Lung (tissue), 12 donors: ENCODE data around the gene MYNN. TPM values are rescaled to one million over a fixed set of nuclear protein-coding genes. Genes with fewer than 3 reads are reported as not detected.

ENCODE experiments used
- ATAC-seq: fragments of 200-7000 bp; cut with Tn5 transposase; one replicate; pipeline ENCODE4 v1.9.1; 2020; ENCODE audit warnings: moderate number of reproducible peaks; ENCODE audit not compliant: insufficient read depth, low FRiP score
- DNase-seq, 3 donors: peaks; one replicate each; pipeline ENCODE4 v3.0.0-alpha.2; 2013 to 2017
- H3K27ac ChIP-seq, 2 donors: one replicate each; pipeline ENCODE4 v1.5.1; 2013; ENCODE audit warnings: mild to moderate bottlenecking in 2 of 2, moderate library complexity in 2 of 2, control low read depth in 1 of 2, inconsistent platforms in 1 of 2, low read depth in 1 of 2, low read length in 1 of 2
- H3K27me3 ChIP-seq, 3 donors: one replicate each; pipeline ENCODE4 v1.5.1; 2013; ENCODE audit warnings: low read length in 2 of 3; ENCODE audit not compliant: control insufficient read depth in 3 of 3, insufficient read depth in 3 of 3
- H3K36me3 ChIP-seq, 4 donors: one replicate each; pipeline ENCODE4 v1.5.1; 2013; ENCODE audit warnings: low read length in 4 of 4, mild to moderate bottlenecking in 1 of 4, moderate library complexity in 1 of 4; ENCODE audit not compliant: control insufficient read depth in 4 of 4, insufficient read depth in 4 of 4
- H3K4me1 ChIP-seq, 5 donors: one replicate each; pipeline ENCODE4 v1.5.1; 2013; ENCODE audit warnings: low read length in 5 of 5, mild to moderate bottlenecking in 2 of 5, moderate library complexity in 1 of 5; ENCODE audit not compliant: control insufficient read depth in 5 of 5, insufficient read depth in 5 of 5
- H3K4me3 ChIP-seq: one replicate; pipeline ENCODE4 v1.5.1; 2013; ENCODE audit warnings: mild to moderate bottlenecking, control low read depth, moderate library complexity
- H3K9ac ChIP-seq, 2 donors: one replicate each; pipeline ENCODE4 v1.5.1; 2013; ENCODE audit warnings: low read length in 2 of 2, control low read depth in 1 of 2; ENCODE audit not compliant: insufficient read depth in 1 of 2
- H3K9me3 ChIP-seq, 4 donors: one replicate each; pipeline ENCODE4 v1.5.1; 2013; ENCODE audit warnings: low read length in 3 of 4, mild to moderate bottlenecking in 1 of 4, moderate library complexity in 1 of 4; ENCODE audit not compliant: control insufficient read depth in 4 of 4, insufficient read depth in 3 of 4
- WGBS, 2 donors: extraction: QIAGEN DNeasy Blood & Tissue Kit; methylation state at CpG; one replicate each; pipeline ENCODE4 v1.1.7; 2013; 5-methylcytosine and 5-hydroxymethylcytosine counted together
- polyA plus RNA-seq, 2 donors: library from polyadenylated mRNA; stranded (reverse); fragments of 200-250 nt; gene quantifications; one replicate each; pipeline ENCODE4 v1.2.1, GENCODE V29; 2013
- total RNA-seq, 2 donors: library from RNA; depleted of rRNA in 1 of 2; stranded (reverse); fragments of >200 nt in 1 of 2; gene quantifications; one replicate each; pipeline ENCODE4 v1.2.1, GENCODE V29; 2014 to 2021
- TF ChIP-seq, protein P1 (sequence below): IDR thresholded peaks from 2 replicates; pipeline ENCODE4 v1.5.1; 2012; ENCODE audit warnings: mild to moderate bottlenecking; ENCODE audit errors: control extremely low read depth, extremely low read depth
- donor health status: control.
- donor health status: control.
- donor health status: Bipolar disorder and iron deficiency.
- donor health status: healthy.
- donor health status: DM: yes; HTN: yes; CAD: no.

The MYNN gene
- total and polyA plus RNA-seq, 4 donors = 8.1 to 32.1 (median 10.0) TPM

DNA sequence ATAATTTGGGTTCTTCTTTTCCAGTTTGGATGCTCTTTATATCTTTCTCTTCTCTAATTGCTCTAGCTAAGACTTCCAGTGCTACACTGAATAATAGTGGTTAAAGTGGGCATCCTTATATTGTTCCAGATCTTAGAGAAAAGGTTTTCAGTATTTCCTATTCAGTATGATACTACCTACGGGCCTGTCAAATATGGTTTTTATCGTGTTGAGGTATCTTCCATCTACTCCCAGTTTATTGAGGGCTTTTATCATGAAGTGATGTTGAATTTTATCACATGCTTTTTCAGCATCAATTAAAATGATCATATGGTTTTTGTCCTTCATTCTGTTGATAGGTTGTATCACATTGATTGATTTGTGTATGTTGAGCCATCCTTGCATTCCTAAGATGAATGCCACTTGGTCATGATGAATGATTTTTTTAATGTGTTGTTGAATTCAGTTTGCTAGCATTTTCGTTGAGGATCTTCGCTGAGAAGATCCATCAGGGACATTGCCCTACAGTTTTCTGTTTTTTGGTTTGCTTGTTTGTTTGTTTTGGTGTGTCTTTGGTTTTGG is 42.5 kb downstream of the MYNN start:
- Histone ChIP-seq H3K36me3 (no peaks in the 10 kb centered on the region), H3K27me3 (no peaks in the 10 kb centered on the region), H3K9me3 (no peaks in the 10 kb centered on the region), H3K27ac (no peak overlapping the region), H3K4me3 (no peak overlapping the region), H3K9ac (no peak overlapping the region), H3K4me1 (peaks cover 0 to 9% (median 5%) of the 10 kb centered on the region in 5 donors)
- TF ChIP-seq, protein P1, sequence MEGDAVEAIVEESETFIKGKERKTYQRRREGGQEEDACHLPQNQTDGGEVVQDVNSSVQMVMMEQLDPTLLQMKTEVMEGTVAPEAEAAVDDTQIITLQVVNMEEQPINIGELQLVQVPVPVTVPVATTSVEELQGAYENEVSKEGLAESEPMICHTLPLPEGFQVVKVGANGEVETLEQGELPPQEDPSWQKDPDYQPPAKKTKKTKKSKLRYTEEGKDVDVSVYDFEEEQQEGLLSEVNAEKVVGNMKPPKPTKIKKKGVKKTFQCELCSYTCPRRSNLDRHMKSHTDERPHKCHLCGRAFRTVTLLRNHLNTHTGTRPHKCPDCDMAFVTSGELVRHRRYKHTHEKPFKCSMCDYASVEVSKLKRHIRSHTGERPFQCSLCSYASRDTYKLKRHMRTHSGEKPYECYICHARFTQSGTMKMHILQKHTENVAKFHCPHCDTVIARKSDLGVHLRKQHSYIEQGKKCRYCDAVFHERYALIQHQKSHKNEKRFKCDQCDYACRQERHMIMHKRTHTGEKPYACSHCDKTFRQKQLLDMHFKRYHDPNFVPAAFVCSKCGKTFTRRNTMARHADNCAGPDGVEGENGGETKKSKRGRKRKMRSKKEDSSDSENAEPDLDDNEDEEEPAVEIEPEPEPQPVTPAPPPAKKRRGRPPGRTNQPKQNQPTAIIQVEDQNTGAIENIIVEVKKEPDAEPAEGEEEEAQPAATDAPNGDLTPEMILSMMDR = no peak
- DNase-seq = no peak
- ATAC-seq = no peak
- WGBS, 2 donors = 93 to 95% methylated on average over 4 of the region's 4 CpGs

DNA sequence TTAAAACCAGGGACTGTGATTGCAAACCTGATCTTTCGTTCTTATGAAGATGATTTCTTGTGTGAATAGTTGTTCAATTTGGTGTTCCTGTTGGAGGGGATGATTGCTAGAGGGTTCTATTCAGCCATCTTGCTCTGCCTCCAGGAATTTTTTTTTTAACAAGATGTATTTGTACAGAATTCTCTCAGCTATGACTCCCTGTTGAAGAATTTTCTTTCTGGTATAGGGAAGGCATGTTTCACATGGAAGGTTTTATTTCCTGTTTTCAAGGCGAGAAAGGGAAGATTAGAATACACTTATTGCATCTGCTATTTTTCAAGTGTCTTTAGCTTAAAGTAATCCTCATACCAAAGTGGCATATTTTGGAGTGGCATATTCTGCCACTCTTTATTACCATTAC is 45.1 kb downstream of the MYNN start:
- WGBS, 2 donors = 58 to 76% methylated on average over 2 of the region's 2 CpGs
- no peak for ATAC-seq

DNA sequence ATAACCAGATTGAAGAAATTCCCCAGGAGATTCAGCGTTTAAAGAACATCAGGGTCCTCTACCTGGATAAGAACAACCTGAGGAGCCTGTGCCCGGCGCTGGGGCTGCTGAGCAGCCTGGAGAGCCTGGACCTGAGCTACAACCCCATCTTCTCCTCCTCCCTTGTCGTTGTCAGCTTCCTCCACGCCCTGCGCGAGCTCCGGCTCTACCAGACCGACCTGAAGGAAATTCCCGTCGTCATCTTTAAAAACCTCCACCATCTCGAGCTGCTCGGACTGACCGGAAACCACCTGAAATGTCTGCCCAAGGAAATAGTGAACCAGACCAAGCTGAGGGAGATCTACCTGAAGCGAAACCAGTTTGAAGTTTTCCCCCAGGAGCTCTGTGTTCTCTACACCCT is 48.9 kb downstream of the MYNN start:
- TF ChIP-seq, protein P1 = no peak
- no peak overlapping the region for H3K4me3 ChIP-seq
- no peak overlapping the region for H3K9ac ChIP-seq
- no peak for ATAC-seq
- H3K4me1 ChIP-seq = no peaks in the 10 kb centered on the region
- H3K27me3 ChIP-seq = no peaks in the 10 kb centered on the region
- DNase-seq = no peak
- 89 to 96% methylated on average over 15 of the region's 15 CpGs for WGBS, 2 donors
- H3K27ac ChIP-seq = no peak overlapping the region
- peaks cover 0 to 2% (median 0%) of the 10 kb centered on the region in 4 donors for H3K9me3 ChIP-seq
- H3K36me3 ChIP-seq = no peaks in the 10 kb centered on the region

More for the DNA sequence above, 45.1 kb downstream of the MYNN start:
- Histone ChIP-seq H3K4me1 (peaks cover 0 to 5% (median 0%) of the 10 kb centered on the region in 5 donors), H3K36me3 (no peaks in the 10 kb centered on the region), H3K27me3 (no peaks in the 10 kb centered on the region), H3K9ac (no peak overlapping the region), H3K9me3 (peaks cover 0 to 2% (median 0%) of the 10 kb centered on the region in 4 donors), H3K4me3 (no peak overlapping the region), H3K27ac (no peak overlapping the region)
- TF ChIP-seq, protein P1 = no peak
- no peak for DNase-seq

DNA sequence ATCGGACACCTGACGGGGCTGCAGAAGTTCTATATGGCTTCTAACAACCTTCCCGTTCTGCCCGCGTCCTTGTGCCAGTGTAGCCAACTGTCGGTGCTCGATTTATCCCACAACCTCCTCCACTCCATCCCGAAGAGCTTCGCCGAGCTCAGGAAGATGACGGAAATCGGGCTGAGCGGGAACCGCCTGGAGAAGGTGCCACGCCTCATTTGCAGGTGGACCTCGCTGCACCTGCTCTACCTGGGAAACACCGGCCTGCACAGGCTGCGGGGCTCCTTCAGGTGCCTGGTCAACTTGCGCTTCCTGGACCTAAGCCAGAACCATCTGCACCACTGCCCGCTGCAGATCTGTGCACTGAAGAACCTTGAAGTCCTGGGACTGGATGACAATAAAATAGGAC is 49.3 kb downstream of the MYNN start:
- H3K36me3 ChIP-seq = no peaks in the 10 kb centered on the region
- WGBS, 2 donors = 96 to 97% methylated on average over 20 of the region's 20 CpGs
- TF ChIP-seq, protein P1 = no peak
- no peaks in the 10 kb centered on the region for H3K27me3 ChIP-seq
- H3K27ac ChIP-seq = no peak overlapping the region
- DNase-seq = no peak
- H3K9me3 ChIP-seq = peaks cover 0 to 2% (median 0%) of the 10 kb centered on the region in 4 donors
- no peak for ATAC-seq
- H3K9ac ChIP-seq = no peak overlapping the region
- H3K4me3 ChIP-seq = no peak overlapping the region
- H3K4me1 ChIP-seq = no peaks in the 10 kb centered on the region
